GM12874 (cell line): ENCODE measurements around the gene SOX6.

Experiments
- TF ChIP-seq, protein P1 (sequence below): IDR thresholded peaks from 2 replicates; pipeline ENCODE4 v1.5.1; 2011; ENCODE audit warnings: low read depth, mild to moderate bottlenecking, control low read depth, low read length, moderate library complexity; ENCODE audit not compliant: insufficient read depth

The SOX6 gene

DNA sequence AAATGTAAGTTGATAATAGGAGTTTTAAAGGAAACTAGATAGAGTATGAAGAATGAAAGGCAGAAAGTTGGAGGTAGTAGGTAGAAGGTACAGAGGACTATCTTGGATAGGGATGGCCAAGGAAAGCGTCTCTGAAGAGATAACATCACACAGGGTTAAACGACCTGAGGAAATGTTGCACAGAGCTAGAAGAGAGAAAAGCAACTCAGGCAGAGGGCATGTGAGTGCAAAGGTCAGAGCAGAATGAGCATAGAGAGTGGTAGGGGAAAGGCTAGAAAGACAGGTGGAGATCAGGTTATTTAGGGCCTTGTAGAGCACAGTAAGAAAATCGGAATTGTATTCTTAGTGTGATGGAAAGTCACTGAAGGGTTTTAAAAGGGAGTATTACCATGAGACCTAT is 232.0 kb downstream of the SOX6 start:
- TF ChIP-seq, protein P1, sequence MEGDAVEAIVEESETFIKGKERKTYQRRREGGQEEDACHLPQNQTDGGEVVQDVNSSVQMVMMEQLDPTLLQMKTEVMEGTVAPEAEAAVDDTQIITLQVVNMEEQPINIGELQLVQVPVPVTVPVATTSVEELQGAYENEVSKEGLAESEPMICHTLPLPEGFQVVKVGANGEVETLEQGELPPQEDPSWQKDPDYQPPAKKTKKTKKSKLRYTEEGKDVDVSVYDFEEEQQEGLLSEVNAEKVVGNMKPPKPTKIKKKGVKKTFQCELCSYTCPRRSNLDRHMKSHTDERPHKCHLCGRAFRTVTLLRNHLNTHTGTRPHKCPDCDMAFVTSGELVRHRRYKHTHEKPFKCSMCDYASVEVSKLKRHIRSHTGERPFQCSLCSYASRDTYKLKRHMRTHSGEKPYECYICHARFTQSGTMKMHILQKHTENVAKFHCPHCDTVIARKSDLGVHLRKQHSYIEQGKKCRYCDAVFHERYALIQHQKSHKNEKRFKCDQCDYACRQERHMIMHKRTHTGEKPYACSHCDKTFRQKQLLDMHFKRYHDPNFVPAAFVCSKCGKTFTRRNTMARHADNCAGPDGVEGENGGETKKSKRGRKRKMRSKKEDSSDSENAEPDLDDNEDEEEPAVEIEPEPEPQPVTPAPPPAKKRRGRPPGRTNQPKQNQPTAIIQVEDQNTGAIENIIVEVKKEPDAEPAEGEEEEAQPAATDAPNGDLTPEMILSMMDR = no peak

DNA sequence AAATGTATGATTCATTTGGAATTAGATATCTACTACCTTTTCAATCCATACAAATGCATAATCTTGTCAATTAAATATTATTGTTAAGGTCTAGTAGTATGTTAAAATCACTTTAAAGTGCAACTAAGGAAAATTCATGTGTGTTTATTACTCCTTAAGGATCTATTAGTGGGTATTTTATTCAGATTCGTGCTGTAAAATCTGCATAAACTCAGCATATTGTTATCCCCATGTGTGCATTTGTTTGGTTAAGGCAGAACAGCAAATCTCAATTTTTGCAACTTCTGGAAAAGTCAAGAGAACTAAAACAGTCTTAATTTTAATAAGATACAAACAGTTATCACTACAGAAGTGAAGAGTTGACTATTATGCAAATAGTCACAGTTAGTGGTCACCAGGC is 234.5 kb downstream of the SOX6 start:
- TF ChIP-seq, protein P1 = no peak

DNA sequence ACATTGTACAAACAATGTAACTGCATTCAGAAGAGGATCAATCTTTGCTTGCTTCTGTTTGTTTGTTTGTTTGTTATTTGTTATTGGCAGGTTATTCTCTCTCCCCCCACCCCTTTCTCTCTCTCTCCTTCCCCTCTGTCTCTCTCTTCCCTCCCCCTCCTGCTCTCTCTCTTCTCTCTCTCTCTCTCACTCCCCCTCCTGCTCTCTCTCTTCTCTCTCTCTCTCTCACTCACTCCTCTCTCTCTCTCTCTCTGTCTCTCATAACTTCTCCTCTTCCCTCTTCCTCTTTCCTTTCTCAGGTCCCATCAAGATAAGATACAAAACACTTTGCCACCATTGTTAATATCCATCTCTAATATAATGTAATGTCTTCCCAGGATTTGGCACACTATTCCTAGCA is 236.3 kb downstream of the SOX6 start:
- TF ChIP-seq, protein P1 = no peak

GRCh38 chr11:16117989-16118756 is 238.2 kb downstream of the SOX6 start:
- TF ChIP-seq, protein P1 = no peak

DNA sequence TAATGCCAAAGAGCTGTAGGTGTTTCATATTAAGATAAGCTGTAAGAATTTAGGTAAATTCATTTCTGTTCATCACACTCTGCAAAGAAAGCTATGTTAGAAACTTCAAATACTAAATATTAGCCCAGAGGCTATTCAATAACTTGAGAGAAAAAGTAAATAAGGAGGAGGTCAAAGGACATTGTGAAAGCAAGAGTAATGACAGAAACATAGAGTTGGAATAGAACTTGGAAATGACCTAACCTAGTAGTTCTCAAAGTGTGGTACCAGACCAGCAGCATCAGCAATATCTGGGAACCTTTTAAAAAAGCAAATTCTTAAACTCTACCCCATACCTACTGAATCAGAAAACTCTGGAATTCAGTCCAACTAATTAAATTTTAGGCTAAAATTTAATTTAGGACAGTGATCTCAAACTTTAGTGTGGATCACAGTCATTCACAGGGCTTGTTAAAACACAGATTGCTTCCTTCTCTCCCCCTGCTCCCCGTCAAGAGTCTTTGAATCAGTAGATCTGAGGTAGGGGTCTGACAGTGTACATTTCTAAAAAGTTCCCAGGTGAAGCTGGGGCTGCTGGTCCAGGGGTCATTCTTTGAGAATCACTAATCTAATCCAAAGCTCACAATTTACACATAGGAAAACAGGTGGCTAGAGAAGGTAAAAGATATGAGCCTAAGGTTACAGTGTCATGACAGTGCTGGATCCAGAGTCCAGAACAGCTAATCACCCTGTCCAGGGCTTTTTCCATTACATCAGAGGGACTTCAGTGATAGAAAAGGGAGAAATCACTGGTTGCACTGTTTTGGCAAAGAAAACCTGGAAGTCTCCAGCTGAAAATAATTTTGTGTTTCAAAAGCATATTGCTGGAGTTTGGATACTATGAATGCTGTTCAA is 241.1 kb downstream of the SOX6 start:
- TF ChIP-seq, protein P1 = no peak

- TF ChIP-seq, protein P1 = no peak
Measured at GRCh38 chr11:16114431-16114830, 241.9 kb downstream of the SOX6 start.

DNA sequence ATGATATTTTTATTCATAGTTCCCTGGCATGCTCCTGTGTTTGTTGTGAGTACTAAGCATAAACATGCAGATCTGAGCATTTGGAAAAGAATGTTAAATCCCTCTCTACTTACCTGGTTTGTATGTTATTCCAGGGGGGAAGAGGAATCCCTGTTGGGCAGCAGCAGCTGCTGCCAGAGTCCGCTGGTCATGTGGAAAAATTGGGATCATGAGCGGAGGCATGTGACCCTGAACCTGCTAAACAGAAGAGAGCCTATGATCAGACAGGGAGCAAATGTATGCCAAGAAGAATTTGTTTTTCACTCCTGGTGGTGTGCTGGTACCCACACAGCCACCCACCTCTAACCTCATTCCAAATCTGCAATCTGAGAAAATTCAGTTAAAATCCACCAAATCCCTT is 244.7 kb downstream of the SOX6 start:
- TF ChIP-seq, protein P1 = no peak
